GM13976 (cell line): ENCODE measurements around the gene SGF29.
"Not testable (repeated sequence)": the region's sequence is repeated elsewhere in the genome, so short reads cannot be mapped to it uniquely, and the experiment has no call there.

Experiments
- DNase-seq: peaks from one replicate; pipeline ENCODE4 v3.0.0; 2012; ENCODE audit warnings: low spot score
- CTCF ChIP-seq: IDR thresholded peaks from 2 replicates; pipeline ENCODE4 v1.5.1; 2012; ENCODE audit warnings: borderline replicate concordance, mild to moderate bottlenecking; ENCODE audit not compliant: insufficient read depth; ENCODE audit errors: extremely low read depth, missing control alignments, control extremely low read depth
- in situ Hi-C: fragments of 300-500 bp; cut with MboI; formaldehyde crosslinking; loops from one replicate; pipeline ENCODE4 v1.12.0; 2022; ENCODE audit warnings: low sequenced_read_pairs, mixed read lengths, inconsistent platforms; ENCODE audit not compliant: unreplicated experiment

The SGF29 gene

GRCh38 chr16:28602529-28602928 is 48.8 kb downstream of the SGF29 start:
- in situ Hi-C loops, result no loop called here
- TF ChIP-seq CTCF, result no peak
- DNase-seq, result peak; percentile 73

GRCh38 chr16:28603381-28604185 is 49.9 kb downstream of the SGF29 start:
- in situ Hi-C loops, result no loop called here
- no peak for DNase-seq
- no peak for TF ChIP-seq CTCF

- in situ Hi-C loops, result no loop called here
- TF ChIP-seq CTCF, result no peak
- DNase-seq, result no peak
These were observed 50.5 kb downstream of the SGF29 start for GRCh38 chr16:28604186-28604565.

- in situ Hi-C loops, result no loop called here
- DNase-seq, result no peak
These were observed 52.8 kb downstream of the SGF29 start for GRCh38 chr16:28606291-28607115.

GRCh38 chr16:28607116-28607623 is 53.5 kb downstream of the SGF29 start:
- in situ Hi-C loops, result no loop called here
- no peak for DNase-seq
- TF ChIP-seq CTCF, result no peak

More at GRCh38 chr16:28606291-28607115, 52.8 kb downstream of the SGF29 start:
- TF ChIP-seq CTCF, result no peak

- in situ Hi-C loops, DNase-seq: not testable (repeated sequence)
These were observed 54.2 kb downstream of the SGF29 start for GRCh38 chr16:28607681-28608495.

GRCh38 chr16:28608496-28608808 is 54.7 kb downstream of the SGF29 start:
- in situ Hi-C loops, DNase-seq: not testable (repeated sequence)

GRCh38 chr16:28608867-28609596 is 55.3 kb downstream of the SGF29 start:
- DNase-seq, in situ Hi-C loops: not testable (repeated sequence)
